Neural progenitor cell (in vitro differentiated cells): Measurements from ENCODE around the gene CRACR2A.

ENCODE experiments used
- CTCF ChIP-seq: fragments of 200-600 bp; sonication (generic); IDR thresholded peaks from 2 replicates; pipeline ENCODE4 v1.5.1; 2017; ENCODE audit warnings: antibody characterized with exemption, mild to moderate bottlenecking
- EZH2 ChIP-seq: fragments of 200-600 bp; sonication (generic); IDR thresholded peaks from 2 replicates; pipeline ENCODE4 v1.6.1; 2017; ENCODE audit warnings: antibody characterized with exemption, mild to moderate bottlenecking, moderate library complexity

GRCh38 chr12:3572560-3572959 lies 180.3 kb downstream of the CRACR2A start:
- TF ChIP-seq CTCF (no peak), EZH2 (no peak)
